ENCODE data around the gene PDE10A.

GRCh38 chr6:165659945-165660856 lies 2.8 kb downstream of the PDE10A start:
- no peak for TF ChIP-seq POLR2A (IDR thresholded peaks at IDR 0.05; ENCODE audit: low read depth, low read length)
- TF ChIP-seq CTCF (conservative IDR thresholded peaks at IDR 0.05; ENCODE audit: low read depth, low read length), result no peak
- TF ChIP-seq ELK1 (IDR thresholded peaks at IDR 0.05; ENCODE audit: borderline replicate concordance, low read depth, low read length), result no peak
- no peak for TF ChIP-seq MAZ (IDR thresholded peaks at IDR 0.05; ENCODE audit: borderline replicate concordance, low read depth, low read length)
- TF ChIP-seq MXI1 (IDR thresholded peaks at IDR 0.05; ENCODE audit: borderline replicate concordance, low read depth, low read length), result no peak
- no peak for TF ChIP-seq BHLHE40 (IDR thresholded peaks at IDR 0.05; ENCODE audit: low read depth, low read length)
- TF ChIP-seq CEBPB (IDR thresholded peaks at IDR 0.05; ENCODE audit: low read depth, low read length), result no peak
